Loucy (cell line): ENCODE measurements around the gene CACNA1H.
"Not testable (repeated sequence)": the region's sequence is repeated elsewhere in the genome, so short reads cannot be mapped to it uniquely, and the experiment has no call there.

Experiments used
- H2AFZ ChIP-seq: fragments of 200-600 bp; sonication (generic); 2 replicates; pipeline ENCODE4 v1.6.0; 2016; ENCODE audit warnings: antibody characterized with exemption, mild to moderate bottlenecking, low read length, moderate library complexity
- H3F3A ChIP-seq: fragments of 200-600 bp; 2 replicates; pipeline ENCODE4 v1.6.0; 2016; ENCODE audit warnings: antibody characterized with exemption, low read depth, mild to moderate bottlenecking
- H3K27me3 ChIP-seq: fragments of 200-600 bp; sonication (generic); 2 replicates; pipeline ENCODE4 v1.6.1; 2014; ENCODE audit warnings: low read length, mild to moderate bottlenecking; ENCODE audit not compliant: insufficient read depth, poor library complexity, severe bottlenecking
- H3K36me3 ChIP-seq: fragments of 200-600 bp; sonication (generic); 2 replicates; pipeline ENCODE4 v1.6.1; 2016; ENCODE audit warnings: low read length; ENCODE audit not compliant: insufficient read depth
- H3K4me1 ChIP-seq: fragments of 200-600 bp; sonication (generic); 2 replicates; pipeline ENCODE4 v1.5.1; 2014; ENCODE audit warnings: low read length, mild to moderate bottlenecking; ENCODE audit not compliant: insufficient read depth, poor library complexity, severe bottlenecking
- H3K4me2 ChIP-seq: fragments of 200-600 bp; sonication (generic); 2 replicates; pipeline ENCODE4 v1.6.0; 2014; ENCODE audit warnings: antibody characterized with exemption, low read length, low read depth, mild to moderate bottlenecking; ENCODE audit not compliant: poor library complexity, severe bottlenecking
- H3K4me3 ChIP-seq: fragments of 200-600 bp; sonication (generic); 2 replicates; pipeline ENCODE4 v1.5.1; 2014; ENCODE audit warnings: low read length, mild to moderate bottlenecking, mixed read lengths; ENCODE audit not compliant: poor library complexity, severe bottlenecking
- H3K79me2 ChIP-seq: fragments of 200-600 bp; sonication (generic); 2 replicates; pipeline ENCODE4 v1.6.1; 2014; ENCODE audit warnings: low read length; ENCODE audit not compliant: insufficient read depth
- H3K9ac ChIP-seq: fragments of 200-600 bp; sonication (generic); 2 replicates; pipeline ENCODE4 v1.6.0; 2014; ENCODE audit warnings: mild to moderate bottlenecking, low read depth, low read length, moderate library complexity; ENCODE audit not compliant: poor library complexity, severe bottlenecking
- H3K9me2 ChIP-seq: fragments of 200-600 bp; sonication (generic); replicated peaks from 2 replicates; pipeline ENCODE4 v1.6.1; 2016; ENCODE audit warnings: low read depth, low read length, mixed read lengths
- H3K9me3 ChIP-seq: fragments of 200-600 bp; sonication (generic); 2 replicates; pipeline ENCODE4 v1.6.1; 2014; ENCODE audit warnings: mild to moderate bottlenecking, antibody characterized with exemption, low read length, low read depth; ENCODE audit not compliant: insufficient read depth
- H4K20me1 ChIP-seq: fragments of 200-600 bp; sonication (generic); 2 replicates; pipeline ENCODE4 v1.6.0; 2014; ENCODE audit warnings: antibody characterized with exemption, low read length, mild to moderate bottlenecking; ENCODE audit not compliant: insufficient read depth, poor library complexity, severe bottlenecking
- EZH2phosphoT487 ChIP-seq: fragments of 200-600 bp; IDR thresholded peaks from 2 replicates; pipeline ENCODE4 v1.6.1; 2018; ENCODE audit warnings: antibody characterized with exemption, mild to moderate bottlenecking, moderate library complexity, borderline replicate concordance
- TF ChIP-seq, protein P1 (sequence below): fragments of 200-600 bp; sonication (generic); conservative IDR thresholded peaks from 2 replicates; pipeline ENCODE4 v1.5.1; 2014; ENCODE audit warnings: mild to moderate bottlenecking, antibody characterized with exemption, low read length

The CACNA1H gene

DNA sequence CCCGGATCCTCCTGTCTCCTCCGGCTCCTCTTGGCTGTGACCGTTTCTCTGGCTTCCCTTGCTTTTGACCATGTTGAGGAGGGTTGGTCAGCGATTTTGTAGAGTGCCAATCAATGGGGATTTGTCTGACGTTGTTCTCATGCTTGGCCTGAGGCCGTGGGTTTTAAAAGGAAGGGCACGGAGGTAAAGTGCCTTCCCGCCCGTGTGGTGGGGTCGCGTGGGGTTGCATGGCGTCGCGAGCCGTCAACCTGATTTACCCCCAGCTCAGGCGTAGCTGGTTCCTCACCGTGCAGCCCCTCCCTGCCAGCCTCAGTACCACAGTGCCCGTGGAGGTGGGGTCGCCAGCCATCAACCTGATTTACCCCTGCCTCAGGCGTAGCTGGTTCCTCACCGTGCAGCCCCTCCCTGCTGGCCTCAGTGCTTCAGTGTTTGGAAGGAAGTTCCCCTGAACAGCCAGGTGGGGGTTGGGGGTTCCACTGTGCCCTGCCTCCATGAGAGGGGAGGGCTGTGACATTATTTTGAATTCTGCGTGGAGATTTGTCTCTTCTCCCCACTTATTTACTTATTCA lies 92.6 kb downstream of the CACNA1H start:
- no peaks in the 10 kb centered on the region for H3K36me3 ChIP-seq
- no peak overlapping the region for H3K4me3 ChIP-seq
- no peaks in the 10 kb centered on the region for H3F3A ChIP-seq
- H3K79me2 ChIP-seq: no peaks in the 10 kb centered on the region
- H3K9ac ChIP-seq: peak overlapping the region; percentile 36
- no peaks in the 10 kb centered on the region for H3K27me3 ChIP-seq
- no peaks in the 10 kb centered on the region for H3K9me3 ChIP-seq
- H3K4me2 ChIP-seq: peak overlapping the region; percentile 16
- H3K9me2 ChIP-seq: no peaks in the 10 kb centered on the region
- TF ChIP-seq, protein P1, sequence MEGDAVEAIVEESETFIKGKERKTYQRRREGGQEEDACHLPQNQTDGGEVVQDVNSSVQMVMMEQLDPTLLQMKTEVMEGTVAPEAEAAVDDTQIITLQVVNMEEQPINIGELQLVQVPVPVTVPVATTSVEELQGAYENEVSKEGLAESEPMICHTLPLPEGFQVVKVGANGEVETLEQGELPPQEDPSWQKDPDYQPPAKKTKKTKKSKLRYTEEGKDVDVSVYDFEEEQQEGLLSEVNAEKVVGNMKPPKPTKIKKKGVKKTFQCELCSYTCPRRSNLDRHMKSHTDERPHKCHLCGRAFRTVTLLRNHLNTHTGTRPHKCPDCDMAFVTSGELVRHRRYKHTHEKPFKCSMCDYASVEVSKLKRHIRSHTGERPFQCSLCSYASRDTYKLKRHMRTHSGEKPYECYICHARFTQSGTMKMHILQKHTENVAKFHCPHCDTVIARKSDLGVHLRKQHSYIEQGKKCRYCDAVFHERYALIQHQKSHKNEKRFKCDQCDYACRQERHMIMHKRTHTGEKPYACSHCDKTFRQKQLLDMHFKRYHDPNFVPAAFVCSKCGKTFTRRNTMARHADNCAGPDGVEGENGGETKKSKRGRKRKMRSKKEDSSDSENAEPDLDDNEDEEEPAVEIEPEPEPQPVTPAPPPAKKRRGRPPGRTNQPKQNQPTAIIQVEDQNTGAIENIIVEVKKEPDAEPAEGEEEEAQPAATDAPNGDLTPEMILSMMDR: no peak
- TF ChIP-seq EZH2phosphoT487: no peak
- no peaks in the 10 kb centered on the region for H4K20me1 ChIP-seq
- H2AFZ ChIP-seq: no peak overlapping the region
- H3K4me1 ChIP-seq: no peaks in the 10 kb centered on the region

DNA sequence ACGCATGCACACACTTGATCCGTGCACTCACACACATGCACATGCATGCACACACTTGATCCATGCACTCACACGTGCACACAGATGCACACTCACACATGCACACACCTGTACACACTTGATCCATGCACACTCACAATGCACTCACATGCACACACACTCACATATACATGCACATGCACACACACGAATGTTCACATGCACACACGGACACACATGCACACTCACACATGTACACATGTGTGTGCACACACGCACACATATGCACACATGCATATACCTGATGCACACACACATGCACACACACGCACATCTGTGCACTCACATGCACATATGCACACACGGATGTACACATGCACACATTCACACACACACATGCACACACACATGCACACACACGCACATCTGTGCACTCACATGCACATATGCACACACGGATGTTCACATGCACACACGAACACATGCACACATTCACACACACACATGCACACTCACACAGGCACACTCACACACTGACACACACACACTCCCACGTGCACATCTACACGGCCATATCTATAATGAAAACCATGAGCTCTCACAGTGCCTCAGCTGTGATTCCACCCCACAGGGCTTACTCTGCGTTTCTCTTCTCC lies 95.1 kb downstream of the CACNA1H start:
- H3K36me3 ChIP-seq, H3K4me3 ChIP-seq, H3K9me2 ChIP-seq, H2AFZ ChIP-seq, H3K79me2 ChIP-seq, H3K27me3 ChIP-seq, H3K4me1 ChIP-seq, H3F3A ChIP-seq, H3K4me2 ChIP-seq, H4K20me1 ChIP-seq, H3K9me3 ChIP-seq, H3K9ac ChIP-seq: not testable (repeated sequence)

DNA sequence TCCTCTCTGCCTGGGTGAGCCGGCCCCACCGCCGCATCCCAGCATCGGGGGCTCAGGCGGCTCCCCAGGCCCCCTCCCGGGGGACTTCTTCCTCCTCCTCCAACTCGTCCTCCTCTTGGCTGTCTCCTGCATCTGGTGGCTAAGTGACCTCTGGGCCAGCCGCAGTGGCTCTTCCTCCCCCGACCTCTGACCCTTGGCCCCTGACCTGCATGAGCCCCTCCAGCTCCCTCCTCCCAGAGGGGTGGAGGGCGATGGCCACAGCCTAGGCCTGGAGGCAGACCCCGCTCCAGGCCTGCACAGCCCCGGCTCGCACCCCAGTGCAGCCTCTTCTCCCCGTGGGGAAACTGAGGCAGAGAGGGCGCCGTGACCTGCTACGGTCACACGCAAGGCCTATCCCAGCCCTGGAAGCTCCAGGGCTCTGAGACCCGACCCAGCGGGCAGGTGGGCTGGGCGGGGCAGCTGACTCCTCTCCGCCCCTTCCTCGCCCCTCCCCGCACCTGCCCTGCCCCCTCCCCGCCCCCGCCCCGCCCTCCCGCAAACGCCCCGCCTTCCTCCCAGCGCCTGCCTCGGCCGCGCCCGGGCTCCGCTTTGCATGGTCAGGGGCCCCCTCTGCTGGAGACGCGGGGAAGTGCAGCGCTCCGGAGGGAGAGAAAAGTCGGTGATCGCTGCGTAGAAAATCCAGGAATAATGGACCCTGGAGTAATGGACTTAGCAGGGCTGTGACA lies 96.3 kb downstream of the CACNA1H start:
- not testable (repeated sequence) for H3K4me2 ChIP-seq, H3K4me3 ChIP-seq, H3F3A ChIP-seq, H3K79me2 ChIP-seq, H3K9me3 ChIP-seq, H3K9ac ChIP-seq, H3K4me1 ChIP-seq, H4K20me1 ChIP-seq, H3K27me3 ChIP-seq, H3K36me3 ChIP-seq, H2AFZ ChIP-seq, H3K9me2 ChIP-seq

DNA sequence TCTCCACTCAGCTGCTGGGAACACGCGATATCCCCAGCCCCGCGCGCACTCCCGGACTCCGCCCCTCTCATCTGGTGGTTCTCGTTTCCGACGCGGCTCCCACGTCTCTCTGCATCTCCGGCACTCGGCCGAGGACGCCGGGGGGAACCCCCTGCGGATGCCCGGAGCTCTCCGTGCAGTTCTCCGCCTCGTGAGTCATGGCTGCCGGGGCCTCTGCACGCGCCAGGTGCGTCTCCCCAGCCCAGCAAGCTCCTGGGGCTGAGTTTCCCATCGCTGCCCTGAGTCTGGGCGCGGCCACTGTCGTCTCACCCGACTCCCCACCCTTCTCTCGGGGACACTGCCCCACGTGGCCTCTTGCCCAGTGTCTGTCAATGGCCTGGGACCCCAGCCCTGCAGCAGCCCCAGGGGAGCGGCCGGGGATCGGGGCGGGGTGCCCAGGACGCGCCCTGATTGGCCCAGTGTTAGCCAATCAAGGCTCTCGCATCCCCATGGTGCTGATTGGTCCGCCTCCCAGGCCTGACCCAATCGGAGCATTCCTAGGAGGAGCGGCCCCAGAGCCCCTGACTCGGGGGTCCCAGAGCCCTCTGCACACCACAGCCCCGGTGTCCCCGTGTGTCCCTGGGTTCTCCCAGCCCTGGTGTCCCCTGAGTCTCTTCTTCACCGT lies 100.9 kb downstream of the CACNA1H start:
- H2AFZ ChIP-seq, H3K9me2 ChIP-seq, H3K4me1 ChIP-seq, H3K4me3 ChIP-seq, H3K9me3 ChIP-seq, H3K36me3 ChIP-seq, H3K9ac ChIP-seq, H4K20me1 ChIP-seq, H3K79me2 ChIP-seq, H3K4me2 ChIP-seq, H3K27me3 ChIP-seq, H3F3A ChIP-seq: not testable (repeated sequence)

DNA sequence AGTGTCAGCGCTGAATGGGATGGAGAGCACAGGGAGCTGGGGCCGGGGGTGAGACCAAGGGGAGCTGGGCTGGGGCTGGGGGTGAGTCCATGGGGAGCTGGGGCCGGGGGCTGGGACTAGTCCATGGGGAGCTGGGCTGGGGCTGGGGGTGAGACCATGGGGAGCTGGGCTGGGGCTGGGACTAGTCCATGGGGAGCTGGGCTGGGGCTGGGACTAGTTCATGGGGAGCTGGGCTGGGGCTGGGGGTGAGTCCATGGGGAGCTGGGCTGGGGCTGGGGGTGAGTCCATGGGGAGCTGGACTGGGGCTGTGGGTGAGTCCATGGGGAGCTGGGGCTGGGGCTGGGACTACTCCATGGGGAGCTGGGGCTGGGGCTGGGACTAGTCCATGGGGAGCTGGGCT lies 101.9 kb downstream of the CACNA1H start:
- not testable (repeated sequence) for H3K79me2 ChIP-seq, H3K9ac ChIP-seq

DNA sequence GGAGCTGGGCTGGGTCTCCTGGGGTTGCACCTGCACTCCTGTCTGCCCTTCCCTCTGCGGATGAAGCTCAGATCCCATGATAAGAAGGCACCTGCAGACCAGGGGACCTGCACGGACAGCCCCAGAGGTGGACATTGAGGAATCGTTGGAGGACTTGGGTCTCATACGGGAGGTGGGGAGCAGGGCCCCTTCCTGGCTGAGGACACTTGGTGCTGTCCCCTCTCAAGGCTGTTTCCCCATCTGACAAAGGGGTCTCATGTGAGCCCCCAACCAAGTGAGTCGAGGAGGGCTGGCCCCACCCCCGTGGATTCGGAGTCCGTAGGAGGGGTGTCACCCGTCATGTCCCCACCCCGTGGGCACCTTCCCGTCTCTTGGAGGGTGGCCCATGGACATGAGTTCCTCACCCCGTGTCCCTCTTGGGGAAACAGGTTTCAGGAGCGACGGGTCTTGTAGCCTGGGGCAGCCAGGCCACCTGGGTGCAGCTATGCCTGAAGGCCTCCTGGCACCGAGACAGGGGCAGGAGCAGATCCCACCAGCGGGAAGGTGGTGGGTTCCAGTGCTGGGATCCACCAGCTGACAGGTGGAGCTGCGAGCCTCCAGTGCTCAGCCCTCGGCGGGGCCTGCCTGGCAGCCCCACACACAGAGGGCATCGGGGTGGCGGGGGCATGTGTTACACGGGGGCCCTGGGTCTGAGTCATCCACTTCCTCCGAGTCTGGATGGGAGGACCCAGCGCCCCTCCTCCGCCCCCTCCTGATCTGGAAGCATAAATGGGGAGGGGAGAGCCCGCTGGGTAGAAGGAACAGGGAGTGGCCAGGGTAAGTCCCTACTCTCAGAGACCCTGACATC lies 102.6 kb downstream of the CACNA1H start, which contains the start of gene TPSD1:
Gene TPSD1, plus strand, starts transcription at position 794 of the 847 bp plus-strand sequence. CDS start 212 bp downstream, outside the sequence.
- not testable (repeated sequence) for H3K4me1 ChIP-seq, H3K9me2 ChIP-seq, H3K9ac ChIP-seq, H3K79me2 ChIP-seq, H3K4me2 ChIP-seq, H3K9me3 ChIP-seq, H3K4me3 ChIP-seq, H3K36me3 ChIP-seq, H3K27me3 ChIP-seq, H2AFZ ChIP-seq, H3F3A ChIP-seq, H4K20me1 ChIP-seq

More for the DNA sequence above, 101.9 kb downstream of the CACNA1H start:
- not testable (repeated sequence) for H3K4me2 ChIP-seq, H3K27me3 ChIP-seq, H3F3A ChIP-seq, H3K9me3 ChIP-seq, H4K20me1 ChIP-seq, H3K4me3 ChIP-seq, H2AFZ ChIP-seq, H3K9me2 ChIP-seq, H3K4me1 ChIP-seq, H3K36me3 ChIP-seq
